T-helper 22 cell (primary cell): ENCODE results near the gene U2AF2.
"Not testable (repeated sequence)": the region's sequence is repeated elsewhere in the genome, so short reads cannot be mapped to it uniquely, and the experiment has no call there.

Experiments
- DNase-seq: peaks from one replicate; pipeline ENCODE4 v3.0.0-alpha.2; 2020; ENCODE audit warnings: low read depth

Gene U2AF2

GRCh38 chr19:55712804-55713631 lies 58.2 kb downstream of the U2AF2 start:
- no peak for DNase-seq

DNA sequence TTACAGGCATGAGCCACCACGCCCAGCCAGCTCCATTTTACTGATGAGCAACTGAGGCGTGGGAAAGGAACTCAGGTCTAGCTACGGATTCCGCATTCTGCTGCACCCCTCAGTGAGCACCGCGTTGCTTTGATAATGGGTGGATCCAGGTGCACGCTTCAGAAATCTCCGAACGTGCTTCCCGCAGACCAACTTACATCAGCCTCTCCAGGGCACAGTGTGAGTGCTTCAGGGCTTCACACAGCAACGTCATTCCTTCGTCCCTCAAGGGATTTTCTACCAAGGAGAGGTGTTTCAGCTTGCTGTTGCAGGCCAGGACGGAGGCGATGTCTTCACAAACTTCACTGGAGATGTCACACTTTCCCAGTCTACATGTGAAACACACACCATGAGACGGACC lies 61.7 kb downstream of the U2AF2 start:
- DNase-seq: no peak

- DNase-seq: no peak
Measured at GRCh38 chr19:55717251-55717650, 62.4 kb downstream of the U2AF2 start.

GRCh38 chr19:55717879-55718711 lies 63.3 kb downstream of the U2AF2 start:
- DNase-seq: not testable (repeated sequence)

DNA sequence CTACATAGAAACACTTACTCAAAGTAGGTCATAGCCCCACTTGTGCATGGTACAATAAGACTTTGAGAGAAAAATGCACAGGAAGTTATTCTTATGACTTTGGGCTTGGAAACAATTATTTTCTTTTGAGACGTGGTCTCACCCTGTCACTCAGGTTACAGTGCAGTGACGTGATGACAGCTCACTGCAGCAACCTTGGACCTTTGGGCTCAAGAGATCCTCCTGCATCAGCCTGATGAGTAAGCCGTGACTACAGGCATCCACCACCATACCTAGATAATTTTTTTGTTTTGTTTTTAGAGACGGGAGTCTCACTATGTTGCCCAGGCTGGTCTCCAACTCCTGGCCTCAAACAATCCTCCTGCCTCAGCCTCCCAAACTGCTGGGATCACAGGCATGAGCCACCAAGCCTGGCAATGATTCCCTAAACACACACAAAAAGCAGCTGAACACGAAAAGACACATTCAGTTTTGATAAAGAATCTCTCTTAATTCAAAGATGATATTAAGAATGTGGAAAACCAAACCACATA lies 65.4 kb downstream of the U2AF2 start:
- no peak for DNase-seq

- no peak for DNase-seq
Measured at GRCh38 chr19:55720801-55721200, 66.0 kb downstream of the U2AF2 start.

DNA sequence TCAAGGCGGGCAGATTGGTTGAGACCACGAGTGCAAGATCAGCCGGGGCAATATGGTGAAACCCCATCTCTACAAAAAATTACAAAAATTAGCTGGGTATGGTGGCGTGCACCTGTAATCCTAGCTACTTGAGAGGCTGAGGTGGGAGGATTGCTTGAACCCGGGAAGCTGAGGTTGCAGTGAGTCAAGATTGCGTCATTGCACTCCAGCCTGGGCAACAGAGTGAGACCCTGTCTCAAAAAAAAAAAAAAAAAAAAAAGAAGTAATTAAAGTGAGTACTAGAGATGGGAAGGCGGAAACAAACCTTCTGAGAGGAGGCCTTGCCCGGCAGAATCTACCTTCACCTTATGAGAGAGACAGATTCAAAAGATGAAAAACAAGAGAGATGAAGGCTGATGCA lies 68.7 kb downstream of the U2AF2 start:
- no peak for DNase-seq
